ENCODE measurements around the gene MRTFA.

- TF ChIP-seq EP300 (IDR thresholded peaks at IDR 0.05): no peak
- TF ChIP-seq CTCF (IDR thresholded peaks at IDR 0.05): no peak
- no peak for TF ChIP-seq POLR2AphosphoS5 (IDR thresholded peaks at IDR 0.05)
Observed at GRCh38 chr22:40588726-40589125, 47.8 kb downstream of the MRTFA start.
